GM21381 (cell line): ENCODE results near the gene SDHA.
"Not testable (repeated sequence)": the region's sequence is repeated elsewhere in the genome, so short reads cannot be mapped to it uniquely, and the experiment has no call there.

Experiments used
- ATAC-seq: cut with Tn5 transposase; IDR thresholded peaks from one replicate; pipeline ENCODE4 v1.9.1; 2021; ENCODE audit warnings: mild to moderate bottlenecking, moderate library complexity; ENCODE audit not compliant: unreplicated experiment

SDHA gene

GRCh38 chr5:296954-297353 lies 78.8 kb downstream of the SDHA start:
- not testable (repeated sequence) for ATAC-seq

- ATAC-seq = not testable (repeated sequence)
Observed at GRCh38 chr5:297448-297847, 79.3 kb downstream of the SDHA start.

GRCh38 chr5:297991-298736 lies 80.0 kb downstream of the SDHA start:
- ATAC-seq = not testable (repeated sequence)

GRCh38 chr5:298737-299125 lies 80.6 kb downstream of the SDHA start:
- no peak for ATAC-seq

- ATAC-seq = not testable (repeated sequence)
Observed at GRCh38 chr5:299921-300320, 81.8 kb downstream of the SDHA start.

DNA sequence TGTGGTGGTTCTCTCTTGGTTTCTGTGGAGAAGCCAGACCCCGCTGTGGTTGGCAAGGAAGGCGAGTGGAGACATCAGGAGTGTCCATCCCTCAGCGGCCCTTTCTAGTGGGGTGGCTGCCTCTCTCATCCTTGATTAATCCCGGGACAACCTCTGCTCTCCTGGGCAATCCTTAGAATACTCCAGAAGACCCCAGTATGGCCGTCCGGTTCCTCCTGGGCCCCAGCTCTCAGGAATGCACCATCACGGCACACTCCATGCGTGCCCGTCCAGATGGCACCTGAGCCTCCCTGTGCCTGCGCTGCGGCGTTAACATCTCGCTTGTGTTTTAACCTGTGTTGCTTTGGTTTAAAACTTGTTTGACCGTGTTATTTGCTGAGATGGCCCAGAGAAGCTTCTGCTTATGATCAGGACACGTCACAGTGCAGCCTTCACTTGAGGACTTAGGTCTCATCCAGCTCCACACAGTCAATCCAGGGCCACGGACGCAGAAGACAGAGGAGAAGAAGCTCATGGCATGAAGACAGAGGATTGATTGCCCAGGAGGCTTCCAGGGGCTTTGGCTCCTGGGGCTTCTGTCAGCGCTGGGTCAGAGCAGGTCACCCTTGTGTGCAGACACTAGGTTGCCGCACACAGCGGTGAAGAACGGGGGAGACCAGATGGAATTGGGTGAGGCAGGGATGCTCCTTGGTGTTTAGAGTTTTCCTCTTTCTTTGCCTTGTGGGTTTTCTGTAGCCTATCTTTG lies 82.7 kb downstream of the SDHA start:
- not testable (repeated sequence) for ATAC-seq

DNA sequence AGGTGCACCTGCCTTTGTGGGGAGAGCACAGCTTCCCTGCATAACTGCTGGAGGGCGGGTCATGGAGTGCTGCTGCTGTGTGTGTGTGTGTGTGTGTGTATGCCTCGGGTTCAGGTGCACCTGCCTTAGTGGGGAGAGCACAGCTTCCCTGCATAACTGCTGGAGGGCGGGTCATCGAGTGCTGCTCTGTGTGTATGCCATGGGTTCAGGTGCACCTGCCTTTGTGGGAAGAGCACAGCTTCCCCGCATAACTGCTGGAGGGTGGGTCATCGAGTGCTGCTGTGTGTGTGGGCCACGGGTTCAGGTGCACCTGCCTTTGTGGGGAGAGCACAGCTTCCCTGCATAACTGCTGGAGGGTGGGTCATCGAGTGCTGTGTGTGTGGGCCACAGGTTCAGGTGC lies 84.3 kb downstream of the SDHA start:
- ATAC-seq = not testable (repeated sequence)

DNA sequence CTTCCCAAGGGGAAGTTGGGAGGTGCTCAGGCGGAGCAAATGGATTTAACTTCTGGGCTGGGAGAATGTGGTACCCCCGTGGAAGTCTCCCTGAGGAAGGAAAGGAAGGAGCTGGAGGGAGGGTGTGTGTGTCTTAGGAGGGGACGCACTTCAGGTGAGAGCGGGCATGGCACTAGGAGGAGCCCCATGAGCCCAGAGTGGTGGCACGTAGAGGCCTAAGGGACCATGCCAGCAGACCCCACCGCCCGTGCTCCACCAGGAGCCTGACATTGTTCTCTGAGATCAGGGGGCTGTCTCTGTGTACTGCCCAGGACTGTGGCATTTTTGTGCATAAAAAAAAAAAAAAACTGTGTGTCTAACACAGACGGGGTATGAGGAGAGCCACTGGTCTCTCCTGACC lies 84.8 kb downstream of the SDHA start:
- no peak for ATAC-seq

DNA sequence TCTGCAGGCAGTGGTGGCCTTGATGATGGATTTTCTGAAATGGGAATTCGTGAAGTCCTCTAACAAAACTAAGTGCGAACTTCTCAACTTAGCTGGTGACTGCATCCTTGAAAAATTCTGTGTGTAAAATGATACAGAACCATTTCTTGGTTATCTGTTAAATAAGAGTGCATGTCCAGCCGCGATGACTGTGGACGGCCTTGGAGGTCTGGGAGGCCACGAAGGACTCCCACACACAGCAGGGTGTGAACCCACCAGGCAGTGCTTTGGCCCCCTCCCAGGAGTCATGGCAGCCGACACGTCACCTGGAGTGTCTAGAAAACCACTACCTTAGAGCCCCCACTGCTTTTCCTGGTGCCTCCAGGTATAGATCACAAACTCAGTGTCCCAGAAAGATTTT lies 85.6 kb downstream of the SDHA start:
- ATAC-seq = not testable (repeated sequence)

GRCh38 chr5:305050-305449 lies 86.9 kb downstream of the SDHA start:
- ATAC-seq = no peak

DNA sequence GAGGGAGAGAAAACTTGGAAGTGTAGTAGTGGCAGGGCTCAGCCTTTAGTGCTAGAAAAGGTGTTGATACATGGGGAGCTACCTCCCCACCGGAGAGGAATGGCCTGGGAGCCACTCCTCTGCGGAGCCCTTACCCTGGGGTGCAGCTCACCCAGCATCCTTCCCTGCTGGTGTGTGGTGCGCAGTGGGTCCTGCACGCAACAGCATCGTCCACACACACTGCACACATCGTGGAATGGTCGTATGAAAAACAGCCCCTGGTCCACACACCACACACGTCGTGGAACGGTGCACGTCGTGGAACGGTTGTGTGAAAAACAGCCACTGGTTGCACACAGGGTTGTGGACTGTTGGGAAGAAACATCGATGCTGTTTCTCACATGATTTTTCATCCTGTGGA lies 87.3 kb downstream of the SDHA start:
- ATAC-seq = no peak

GRCh38 chr5:306011-306805 lies 88.1 kb downstream of the SDHA start:
- no peak for ATAC-seq
